Hematopoietic multipotent progenitor cell treated with erythropoietin and hydrocortisone succinate and interleukin-3 and kit ligand, for 15 days (in vitro differentiated cells): ENCODE data around the gene GRID1.

ENCODE experiments used
- DNase-seq: peaks from one replicate; pipeline ENCODE4 v3.0.0-alpha.2; 2015; ENCODE audit warnings: low spot score

The GRID1 gene

DNA sequence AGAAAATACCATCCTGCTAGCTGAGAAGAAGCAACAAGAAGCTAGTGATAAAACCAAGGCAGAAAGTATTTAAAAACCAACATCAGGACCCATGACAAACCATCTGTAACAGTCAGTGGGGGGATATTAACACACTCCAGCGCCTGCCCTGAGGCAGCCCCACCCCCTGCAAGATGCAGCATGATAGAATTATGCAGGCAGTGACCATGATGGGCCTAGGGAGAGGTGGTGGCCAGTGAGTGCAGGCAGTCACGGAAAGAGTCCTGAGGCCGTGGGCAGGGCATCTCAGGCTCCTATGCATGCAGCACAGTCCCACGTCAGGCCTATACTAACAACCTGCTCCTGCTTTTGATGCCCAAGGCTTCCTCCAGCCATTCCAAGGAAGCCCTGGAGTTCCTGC lies 686.9 kb downstream of the GRID1 start:
- no peak for DNase-seq

DNA sequence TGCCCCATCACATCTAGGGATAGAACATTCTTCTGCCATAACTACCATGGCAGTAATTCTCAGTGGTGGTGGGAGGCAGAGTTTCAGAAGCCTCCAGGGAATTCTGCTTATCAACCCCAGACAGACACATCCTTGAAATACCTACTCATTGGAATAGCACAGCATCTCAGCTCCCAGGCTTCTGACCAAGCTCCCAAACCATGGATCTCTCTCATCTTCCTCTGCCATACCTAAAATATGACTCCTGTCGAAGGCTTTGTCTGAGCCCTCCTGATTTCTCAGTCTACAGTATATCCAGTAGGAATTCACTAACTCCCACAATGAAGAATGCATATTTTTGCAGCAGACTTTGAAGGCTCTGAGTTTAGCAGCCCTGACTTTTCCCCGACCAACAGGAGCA lies 687.5 kb downstream of the GRID1 start:
- DNase-seq, result no peak

DNA sequence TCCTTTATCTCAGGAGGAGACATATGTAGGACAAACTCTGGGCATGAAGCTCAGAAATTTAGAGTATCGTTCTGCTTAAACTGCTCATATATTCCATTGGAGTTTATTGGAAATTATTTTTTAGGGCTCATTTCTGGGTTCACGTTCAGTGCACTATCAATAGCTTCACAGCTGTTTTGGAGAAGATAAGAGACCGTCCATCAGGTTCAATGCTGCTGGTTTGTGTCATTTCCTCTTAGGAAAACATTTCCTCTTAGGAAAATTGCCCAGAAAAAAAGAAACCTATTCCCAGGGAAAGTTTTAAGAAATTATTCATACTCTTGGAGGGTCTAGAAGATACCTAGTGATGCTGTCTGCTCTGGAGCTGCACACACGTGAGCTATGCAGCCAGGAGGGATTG lies 691.7 kb downstream of the GRID1 start:
- DNase-seq, result no peak

DNA sequence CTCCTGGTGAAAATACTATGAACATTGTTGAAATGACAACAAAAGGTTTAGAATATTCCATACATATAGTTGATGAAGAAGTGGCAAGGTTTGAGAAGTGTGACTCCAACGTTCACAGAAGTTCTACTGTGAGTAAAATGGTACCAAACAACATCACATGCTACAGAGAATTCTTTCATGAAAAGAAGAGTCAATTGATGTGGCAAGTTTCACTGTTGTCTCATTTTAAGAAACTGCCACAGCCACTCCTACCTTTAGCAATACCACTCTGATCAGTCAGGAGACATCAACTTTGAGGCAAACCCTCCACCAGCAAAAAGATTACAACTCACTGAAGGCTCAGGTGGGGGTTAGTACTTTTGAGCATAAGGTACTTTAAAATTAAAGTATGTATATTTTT lies 693.3 kb downstream of the GRID1 start:
- DNase-seq, result no peak

DNA sequence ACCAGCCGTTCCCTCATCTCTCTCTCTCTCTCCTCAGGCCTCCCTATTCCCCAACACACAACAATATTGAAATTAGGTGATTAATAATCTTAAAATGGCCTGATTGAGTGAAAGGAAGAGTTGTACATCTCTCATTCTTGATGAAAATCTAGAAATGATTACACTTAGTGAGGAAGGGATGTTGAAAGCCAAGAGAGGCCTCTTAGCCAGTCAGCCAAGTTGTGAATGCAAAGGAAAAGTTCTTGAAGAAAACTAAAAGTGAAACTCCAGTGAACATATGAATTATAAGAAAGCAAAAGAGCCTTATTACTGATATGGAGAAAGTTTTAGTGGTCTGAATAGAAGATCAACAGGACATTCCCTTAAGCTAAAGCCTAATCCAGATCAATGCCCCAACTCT lies 695.1 kb downstream of the GRID1 start:
- no peak for DNase-seq

DNA sequence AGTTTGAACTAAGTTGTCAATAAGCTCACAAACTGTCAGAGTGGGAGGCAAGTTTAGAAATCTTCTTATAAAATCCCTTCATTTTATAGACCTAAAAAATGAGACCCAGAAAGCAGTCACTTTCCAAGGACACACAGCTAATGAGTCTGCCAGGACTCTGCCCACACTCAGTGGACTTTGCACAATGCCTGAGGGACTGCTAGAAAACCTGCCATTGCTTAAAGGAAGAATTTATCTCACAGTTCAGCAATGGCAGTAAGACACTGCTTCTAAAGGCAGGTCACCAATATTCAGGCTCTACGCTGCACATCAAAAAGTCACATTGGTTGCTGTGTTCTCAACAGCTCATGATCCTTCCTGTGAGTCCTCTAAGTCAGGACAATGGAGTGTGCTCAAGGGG lies 698.1 kb downstream of the GRID1 start:
- DNase-seq, result no peak

DNA sequence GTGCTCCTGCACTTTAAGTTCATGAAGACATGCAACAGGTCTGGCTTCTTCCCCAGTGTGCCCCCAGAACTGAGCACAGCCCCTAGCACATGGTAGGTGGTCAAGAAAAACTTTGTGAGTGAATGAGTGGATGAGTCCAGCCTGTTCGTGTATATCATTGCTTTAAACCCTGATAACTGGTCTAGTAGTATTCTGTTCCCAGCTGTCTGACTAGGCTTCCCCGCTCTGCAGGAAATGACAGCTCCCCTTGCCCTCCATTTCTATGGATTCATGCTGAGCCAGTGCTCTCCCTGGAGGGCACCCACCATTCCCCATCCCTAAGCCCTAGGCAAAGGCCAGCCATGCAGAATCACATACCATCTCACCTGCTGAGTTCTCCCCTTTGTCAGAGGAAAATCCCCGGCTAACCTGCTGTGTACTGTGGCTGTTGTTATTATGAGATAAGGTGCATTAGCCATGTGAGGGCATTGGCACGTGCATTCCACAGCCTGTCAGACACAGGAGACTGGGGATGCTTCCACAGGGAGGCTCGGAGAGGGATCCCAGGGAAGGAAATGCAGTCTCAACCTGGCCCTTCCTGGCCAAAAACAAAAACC lies 698.9 kb downstream of the GRID1 start:
- no peak for DNase-seq

DNA sequence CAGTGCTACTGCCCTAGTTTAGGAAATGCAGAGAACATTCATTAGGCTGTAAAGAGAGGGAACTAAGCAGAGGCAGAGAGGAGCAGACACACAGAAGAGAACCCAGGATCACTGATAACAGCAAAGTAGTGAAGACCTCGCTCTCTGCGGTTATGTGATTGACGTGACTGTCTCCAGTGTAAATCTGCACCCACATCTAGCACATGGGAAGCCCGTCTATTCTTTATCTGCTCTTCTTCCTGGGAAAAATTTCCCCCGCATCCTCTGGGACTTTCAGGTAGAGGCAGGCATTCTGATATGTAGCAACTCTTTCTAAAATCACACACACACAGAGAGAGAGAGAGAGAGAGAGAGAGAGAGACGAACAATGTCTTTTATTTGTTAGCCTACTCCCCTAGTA lies 699.6 kb downstream of the GRID1 start:
- no peak for DNase-seq

DNA sequence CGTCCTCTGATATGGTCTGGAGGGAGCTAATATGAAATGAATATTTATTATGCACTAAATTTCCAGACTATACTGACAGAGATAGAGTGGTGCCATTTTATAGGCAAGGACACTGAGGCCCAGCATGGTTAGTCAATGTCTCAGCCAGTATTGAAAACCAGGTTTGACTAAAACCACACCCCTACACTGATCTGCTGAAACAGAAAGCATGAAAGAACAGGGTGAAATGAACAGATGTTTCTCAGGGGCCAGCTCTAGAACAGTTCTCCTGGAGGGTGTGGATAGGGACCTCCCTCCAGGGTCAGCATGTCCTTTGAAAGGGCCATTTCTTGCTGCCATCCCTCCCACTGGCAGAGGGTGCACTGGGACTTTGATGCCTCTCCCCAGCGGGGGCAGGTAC lies 700.5 kb downstream of the GRID1 start:
- DNase-seq, result no peak

DNA sequence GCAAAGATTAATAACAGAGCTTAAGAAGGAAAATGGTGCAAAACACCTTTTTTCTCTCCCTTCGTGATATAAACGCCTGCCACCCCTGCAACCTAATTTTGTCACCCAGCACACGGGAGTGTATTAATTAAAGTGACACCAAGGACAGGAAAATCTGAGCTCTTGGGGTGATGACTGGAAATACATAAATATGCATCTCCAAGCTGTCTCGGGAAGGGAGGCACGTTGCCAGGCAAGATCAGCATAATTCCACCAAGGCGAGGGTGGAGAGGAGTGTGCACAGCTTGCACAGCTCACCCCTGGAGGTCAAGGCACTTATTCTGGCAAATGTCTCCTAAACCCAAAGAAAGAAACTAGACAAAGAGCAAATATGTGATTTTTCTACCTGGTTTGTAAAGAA lies 700.9 kb downstream of the GRID1 start:
- no peak for DNase-seq

DNA sequence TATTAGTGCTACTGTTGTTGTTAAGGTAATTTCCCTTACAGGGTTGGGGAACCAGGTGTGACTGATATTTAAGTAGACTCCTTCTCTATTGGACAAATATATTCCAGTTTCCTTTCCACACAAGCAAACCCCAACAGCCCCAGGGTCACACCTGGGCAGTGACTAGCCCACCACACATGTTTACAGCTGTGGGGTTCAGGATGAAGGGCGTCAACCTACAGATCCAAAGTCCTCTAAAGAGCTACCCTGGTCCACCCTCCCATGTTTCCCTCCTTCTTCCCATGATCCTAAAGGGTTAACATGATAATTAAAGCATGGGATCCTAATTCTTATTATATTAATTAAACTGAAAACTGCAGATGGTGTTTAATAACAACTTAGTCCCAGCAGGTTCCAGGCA lies 701.5 kb downstream of the GRID1 start:
- DNase-seq, result no peak

DNA sequence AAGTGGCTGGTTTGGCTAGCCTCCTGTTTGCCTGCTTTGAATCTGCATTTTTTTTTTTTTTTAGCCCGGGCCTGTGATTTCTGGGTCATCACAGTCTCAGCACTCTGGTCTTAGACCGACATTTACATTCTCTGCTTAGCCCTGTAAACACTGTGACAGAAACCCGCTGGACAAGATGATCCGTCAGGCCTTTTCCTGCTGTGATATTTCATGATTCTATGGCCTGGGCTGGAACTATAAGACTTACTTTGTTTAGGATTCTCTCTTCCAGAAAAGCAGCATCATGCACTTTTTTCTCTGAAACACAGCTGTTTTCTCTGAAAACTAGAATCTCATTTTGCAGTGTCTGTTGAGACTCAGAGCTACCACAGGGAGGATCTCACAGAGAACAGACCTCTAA lies 705.5 kb downstream of the GRID1 start:
- DNase-seq, result no peak

DNA sequence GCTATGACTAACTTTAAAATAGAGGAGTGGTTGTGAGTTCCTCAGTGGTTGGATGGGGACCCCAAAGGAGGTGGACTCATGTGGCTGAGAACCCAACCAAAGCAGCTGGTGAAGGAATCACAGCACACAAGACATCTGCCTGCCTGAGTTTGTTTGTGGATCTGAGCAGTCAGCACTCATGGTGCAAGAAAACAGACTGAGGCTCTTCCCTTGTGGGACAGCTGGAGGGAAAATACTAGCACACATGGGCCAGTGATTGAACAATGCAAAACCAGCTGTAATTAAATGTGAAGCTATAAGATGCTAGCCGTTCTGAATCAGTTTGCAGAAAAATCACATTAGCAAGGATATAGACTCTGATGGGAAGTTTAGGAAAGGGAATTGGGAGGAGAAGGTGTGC lies 707.3 kb downstream of the GRID1 start:
- no peak for DNase-seq

DNA sequence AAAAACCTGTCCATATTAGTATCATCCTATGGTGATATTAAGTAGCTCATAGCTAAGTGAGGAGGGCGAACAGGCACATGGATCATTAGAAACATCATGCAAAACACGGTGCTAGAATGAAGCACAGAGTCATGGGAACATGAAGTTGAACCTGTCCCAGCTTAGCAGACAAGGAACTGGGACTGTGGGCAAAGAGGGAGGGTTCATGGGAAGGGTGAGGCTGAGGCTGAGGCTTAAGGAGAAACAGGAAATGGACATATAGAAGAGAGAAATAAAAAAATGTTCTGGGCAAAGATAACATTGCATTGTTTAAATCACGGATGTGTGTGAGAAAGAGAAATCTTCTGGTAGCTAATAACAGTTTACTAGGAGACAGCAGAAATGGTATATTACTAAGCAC lies 708.1 kb downstream of the GRID1 start:
- DNase-seq, result no peak

DNA sequence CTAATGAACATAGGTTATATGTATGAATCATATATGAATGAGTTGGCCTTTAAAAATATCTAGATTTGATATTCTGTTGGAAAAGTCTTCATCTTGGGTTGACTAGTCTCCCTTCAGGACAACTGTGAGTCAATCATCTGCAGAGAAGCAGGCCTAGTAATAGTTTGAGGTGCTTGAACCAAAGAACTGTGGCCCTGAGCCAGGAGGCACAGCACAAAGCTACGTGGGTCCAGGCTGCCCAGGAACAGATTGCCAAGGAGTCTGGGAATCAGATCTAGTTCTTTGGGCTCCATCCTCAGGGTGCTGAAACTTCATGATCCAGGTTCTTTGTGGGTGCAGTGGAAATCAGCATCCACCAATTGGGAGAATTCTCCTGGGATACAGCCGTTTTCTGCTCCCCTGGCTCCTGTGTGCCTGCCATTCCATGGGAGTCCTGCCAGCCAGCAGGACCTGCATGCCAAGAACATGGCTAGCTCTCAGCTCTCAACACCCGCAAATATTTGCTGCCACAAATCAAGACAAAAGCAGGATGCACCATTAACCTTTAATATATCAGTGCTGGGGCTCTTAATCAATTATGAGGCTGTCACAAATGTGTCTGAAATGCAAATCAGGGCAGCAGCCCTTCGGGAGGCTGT lies 709.0 kb downstream of the GRID1 start:
- DNase-seq, result no peak

DNA sequence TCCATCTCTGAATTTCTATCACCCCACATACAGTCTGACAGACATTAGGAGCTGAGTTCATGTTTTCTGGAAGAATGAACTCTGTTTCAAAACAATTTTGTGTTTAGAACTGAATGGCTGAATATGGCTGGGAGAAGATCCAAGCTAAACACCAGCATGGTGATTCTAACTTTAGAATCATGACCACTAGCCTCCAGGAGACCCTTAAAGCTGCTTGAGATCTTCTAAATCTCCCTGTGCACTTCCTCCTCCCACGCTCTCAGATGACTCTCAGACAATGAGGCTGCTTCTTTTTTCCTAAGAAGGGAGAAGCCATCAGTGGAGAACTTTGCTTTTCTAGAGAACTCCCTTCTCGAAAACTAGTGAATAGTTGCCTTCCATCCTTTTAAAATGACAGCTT lies 711.2 kb downstream of the GRID1 start:
- no peak for DNase-seq

DNA sequence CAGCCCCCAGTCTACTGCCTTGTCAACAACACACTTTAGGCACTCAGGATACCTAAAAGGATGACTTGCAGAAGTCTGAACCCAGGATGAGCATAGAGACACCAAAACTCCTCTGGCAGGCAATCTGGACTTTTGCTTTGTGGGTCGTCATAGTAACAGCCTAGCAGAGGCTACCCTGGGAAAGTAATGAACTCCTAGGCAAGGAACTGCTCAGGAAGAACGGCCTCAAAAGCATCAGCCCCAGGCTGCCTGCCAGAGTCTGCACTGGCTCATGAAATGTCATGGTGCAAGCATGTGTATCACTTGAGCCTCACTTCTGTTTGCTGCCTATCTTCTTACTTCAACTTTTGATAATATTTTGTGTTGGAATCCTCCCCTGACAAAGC lies 715.1 kb downstream of the GRID1 start:
- no peak for DNase-seq

DNA sequence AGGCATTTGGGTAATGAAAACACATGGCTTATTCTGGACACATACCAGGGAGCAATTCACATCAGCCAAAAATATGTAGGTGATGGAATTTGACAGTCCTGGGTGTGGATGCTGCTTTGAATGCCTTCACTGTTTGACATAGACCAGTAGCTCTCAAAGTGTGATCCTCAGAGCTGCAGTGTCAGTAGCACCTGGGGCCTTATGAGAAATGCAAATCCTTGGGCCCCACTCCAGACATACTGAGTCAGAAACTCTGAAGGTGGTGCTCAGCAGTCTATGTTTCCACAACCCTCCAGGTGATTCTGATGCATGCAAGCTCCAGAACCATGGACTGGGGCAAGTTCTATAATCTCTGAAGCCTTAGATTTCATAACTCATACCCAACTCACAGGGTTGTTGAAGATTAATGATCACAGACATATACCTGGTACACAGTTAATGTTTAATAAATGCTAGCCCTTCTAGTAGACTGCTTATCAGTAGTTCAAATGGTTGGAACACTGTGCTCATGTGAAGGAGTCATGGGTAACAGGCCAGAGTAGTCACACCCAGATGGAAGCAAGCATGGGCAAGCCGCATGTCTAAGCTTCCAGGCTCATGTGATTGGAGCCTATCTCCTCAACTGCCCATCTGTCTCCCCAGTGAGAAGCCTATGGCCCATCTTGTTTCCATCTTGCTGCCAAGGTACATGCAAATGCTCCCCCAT lies 715.7 kb downstream of the GRID1 start:
- no peak for DNase-seq

DNA sequence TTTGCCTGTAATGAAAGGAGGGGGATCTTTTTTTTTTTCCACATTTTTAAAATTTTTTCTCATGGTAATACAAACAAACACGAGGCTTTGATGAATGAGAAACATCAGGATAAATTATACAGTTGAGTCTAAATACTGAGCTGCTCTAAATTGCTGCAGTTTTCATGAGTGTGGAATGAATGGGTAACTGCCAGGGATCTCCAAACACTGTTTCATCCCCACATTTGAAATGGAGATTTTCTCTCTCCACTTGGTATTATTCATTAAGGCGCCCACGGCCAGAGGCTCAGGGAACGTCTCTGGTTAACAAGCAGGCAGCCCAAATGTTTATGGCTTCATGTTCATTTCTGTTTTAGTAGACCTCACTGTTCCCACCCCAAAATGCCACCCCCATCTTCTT lies 717.1 kb downstream of the GRID1 start:
- DNase-seq, result no peak

DNA sequence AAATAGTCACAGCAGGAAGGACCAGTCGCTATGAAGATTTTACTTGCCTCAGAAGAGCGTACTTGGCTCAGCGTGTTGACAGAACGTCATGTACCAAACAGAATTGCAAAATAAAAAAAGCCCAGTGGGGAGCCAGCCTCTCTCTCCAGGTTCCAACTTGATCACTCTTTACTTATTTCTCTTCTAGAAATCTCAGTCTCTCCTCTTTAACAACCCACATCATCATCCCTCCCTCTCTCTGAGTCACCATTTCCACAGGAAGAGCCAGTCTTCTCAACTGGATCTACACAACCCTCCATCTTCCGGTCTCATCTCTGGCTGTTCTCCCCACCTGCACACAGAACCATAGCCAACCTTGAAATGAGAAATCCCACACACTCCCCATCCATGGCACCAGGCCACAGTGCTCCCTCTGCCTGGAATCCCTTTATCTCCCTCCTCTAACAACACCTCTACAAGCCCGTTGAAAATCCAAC lies 718.3 kb downstream of the GRID1 start:
- no peak for DNase-seq

DNA sequence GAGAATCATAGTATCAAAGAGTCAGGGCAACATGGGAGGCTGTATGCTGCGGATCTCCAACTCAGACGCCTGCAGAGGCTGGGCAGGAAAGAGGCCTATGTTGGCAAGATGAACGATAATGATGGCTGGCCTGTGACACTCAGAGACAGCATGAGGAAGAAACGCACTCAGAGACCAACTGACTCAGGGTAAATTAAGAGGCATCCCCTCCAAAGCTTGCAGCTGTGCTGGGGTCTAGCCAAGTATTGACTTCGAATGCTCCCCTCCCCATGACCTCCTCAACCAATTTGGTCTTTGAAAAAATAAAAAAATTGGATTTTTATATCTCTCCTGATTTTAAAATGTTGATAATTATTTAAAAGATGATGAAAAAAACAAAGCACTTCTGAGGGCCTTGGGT lies 718.9 kb downstream of the GRID1 start:
- no peak for DNase-seq

DNA sequence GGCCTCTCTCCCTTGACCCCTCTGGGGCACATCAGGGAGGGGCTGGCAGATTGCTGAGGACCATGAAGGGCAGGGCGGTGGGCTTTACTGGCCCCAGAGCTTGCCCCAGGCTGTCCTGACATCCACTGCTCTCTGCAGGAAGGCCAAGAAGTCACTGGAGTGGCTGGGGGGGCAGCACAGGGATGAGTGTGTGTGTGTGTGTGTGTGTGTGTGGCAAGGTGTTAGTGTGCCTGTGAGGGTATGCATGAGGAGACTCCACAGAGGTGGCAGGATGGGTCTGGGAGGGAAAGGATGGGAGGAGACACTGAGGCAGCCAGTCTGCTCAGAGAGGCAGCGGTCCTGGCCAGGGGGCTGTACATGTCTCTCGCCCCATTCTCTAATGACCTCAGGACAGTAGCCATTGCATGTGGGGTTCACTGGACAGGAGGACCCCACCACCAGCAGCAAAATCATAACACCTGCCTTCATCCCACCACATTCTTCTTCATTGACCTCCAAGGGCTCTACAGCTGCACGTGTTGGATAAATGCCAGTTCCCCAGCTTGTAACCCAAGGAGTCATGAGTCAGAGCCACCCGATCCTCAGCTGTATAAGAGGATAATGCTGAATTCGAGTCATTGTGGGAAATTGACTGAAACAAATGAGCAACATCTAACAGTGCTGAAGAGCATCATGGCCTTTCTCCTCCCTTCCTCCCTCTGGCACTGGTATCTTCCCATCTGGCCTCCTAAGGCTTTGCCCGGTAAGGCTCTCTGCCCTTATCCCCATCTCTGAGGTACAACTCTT lies 720.5 kb downstream of the GRID1 start:
- no peak for DNase-seq

DNA sequence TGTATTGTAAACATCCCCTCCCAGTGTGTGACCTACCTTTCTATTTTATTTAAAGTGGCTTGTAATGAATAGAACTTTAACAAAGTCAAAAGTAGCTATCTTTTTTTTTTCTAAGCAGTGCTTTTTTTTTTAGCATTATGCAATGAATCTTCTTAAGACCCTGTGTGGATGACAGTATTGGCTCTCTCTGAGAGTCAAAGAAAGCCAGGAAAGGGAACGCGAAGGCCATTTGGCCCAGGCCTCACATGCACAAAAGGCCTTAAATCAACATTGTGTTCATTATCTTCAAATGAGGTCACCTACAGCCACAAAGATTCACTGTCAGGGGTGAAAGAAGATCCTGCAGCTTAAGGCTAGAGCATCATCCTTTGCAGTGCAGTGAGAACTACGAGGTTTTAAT lies 721.5 kb downstream of the GRID1 start:
- no peak for DNase-seq
